ENCODE data around the gene GET4.

DNA sequence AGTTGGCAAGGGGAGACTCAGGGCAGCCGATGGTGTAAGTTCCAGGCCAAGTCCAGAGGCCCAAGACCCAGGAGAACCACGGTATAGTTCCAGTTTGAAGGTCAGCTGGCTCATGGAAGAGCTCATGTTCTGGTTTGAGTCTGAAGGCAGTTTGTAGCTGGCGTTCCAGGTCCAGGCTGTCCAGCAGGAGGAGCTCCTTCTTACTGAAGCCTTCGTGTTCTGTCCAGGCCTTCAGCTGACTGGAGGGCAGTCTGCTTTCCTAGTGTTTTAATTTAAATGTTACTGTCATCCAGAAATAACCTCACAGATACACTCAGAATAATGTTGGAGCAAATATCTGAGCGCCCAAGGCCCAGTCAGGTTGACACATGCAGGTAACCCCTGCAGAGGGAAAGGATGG lies 39.9 kb upstream of the GET4 start:
- TF ChIP-seq, protein P1, sequence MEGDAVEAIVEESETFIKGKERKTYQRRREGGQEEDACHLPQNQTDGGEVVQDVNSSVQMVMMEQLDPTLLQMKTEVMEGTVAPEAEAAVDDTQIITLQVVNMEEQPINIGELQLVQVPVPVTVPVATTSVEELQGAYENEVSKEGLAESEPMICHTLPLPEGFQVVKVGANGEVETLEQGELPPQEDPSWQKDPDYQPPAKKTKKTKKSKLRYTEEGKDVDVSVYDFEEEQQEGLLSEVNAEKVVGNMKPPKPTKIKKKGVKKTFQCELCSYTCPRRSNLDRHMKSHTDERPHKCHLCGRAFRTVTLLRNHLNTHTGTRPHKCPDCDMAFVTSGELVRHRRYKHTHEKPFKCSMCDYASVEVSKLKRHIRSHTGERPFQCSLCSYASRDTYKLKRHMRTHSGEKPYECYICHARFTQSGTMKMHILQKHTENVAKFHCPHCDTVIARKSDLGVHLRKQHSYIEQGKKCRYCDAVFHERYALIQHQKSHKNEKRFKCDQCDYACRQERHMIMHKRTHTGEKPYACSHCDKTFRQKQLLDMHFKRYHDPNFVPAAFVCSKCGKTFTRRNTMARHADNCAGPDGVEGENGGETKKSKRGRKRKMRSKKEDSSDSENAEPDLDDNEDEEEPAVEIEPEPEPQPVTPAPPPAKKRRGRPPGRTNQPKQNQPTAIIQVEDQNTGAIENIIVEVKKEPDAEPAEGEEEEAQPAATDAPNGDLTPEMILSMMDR (IDR thresholded peaks at IDR 0.05) = peak in 3 of 7 experiments; percentile 9 to 34 (median 31)
- no peak for TF ChIP-seq POLR2A (IDR thresholded peaks at IDR 0.05)

Data from body of pancreas (tissue), 4 donors.